GM12878 (cell line): ENCODE measurements around the gene TSPYL6. TPM values are rescaled to one million over a fixed set of nuclear protein-coding genes. Genes with fewer than 3 reads are reported as not detected.
A peak's percentile ranks its signal among the peaks of the same experiment; 100 is the strongest.

Experiments used
- CEBPB ChIP-seq, 2 experiments: fragments of 150-350 bp in 1 of 2; IDR thresholded peaks; 2 replicates each; pipeline ENCODE4 v1.6.1; 2012 to 2014; ENCODE audit warnings: low read depth in 2 of 2, low read length in 2 of 2, borderline replicate concordance in 1 of 2, inconsistent platforms in 1 of 2
- EP300 ChIP-seq, 2 experiments: fragments of 150-350 bp in 1 of 2; IDR thresholded peaks; 2 replicates each; pipeline ENCODE4 v1.6.1; 2011 to 2012; ENCODE audit warnings: low read depth in 2 of 2, low read length in 2 of 2, borderline replicate concordance in 1 of 2, improper control_type of control experiment in 1 of 2, inconsistent platforms in 1 of 2; ENCODE audit not compliant: control insufficient read depth in 1 of 2
- MYC ChIP-seq: IDR thresholded peaks from 2 replicates; pipeline ENCODE4 v1.6.1; 2011; ENCODE audit warnings: mild to moderate bottlenecking, low read length, moderate library complexity, inconsistent platforms; ENCODE audit not compliant: insufficient read depth, insufficient replicate concordance, insufficient read length, severe bottlenecking
- SIX5 ChIP-seq: IDR thresholded peaks from 2 replicates; pipeline ENCODE4 v1.6.1; 2011; ENCODE audit warnings: mild to moderate bottlenecking, low read depth, low read length, moderate library complexity; ENCODE audit not compliant: severe bottlenecking
- SMC3 ChIP-seq: IDR thresholded peaks from 2 replicates; pipeline ENCODE4 v1.6.1; 2011; ENCODE audit warnings: low read length, improper control_type of control experiment, borderline replicate concordance
- polyA plus RNA-seq, 11 experiments: library from polyadenylated mRNA; depleted of rRNA in 4 of 11; unstranded in 6 of 11; stranded (reverse) in 5 of 11; fragments of >200 nt; fragmentation: Nextera tagmentation in 4 of 11; fragmentation: Illumina TruSeq in 1 of 11; extraction: Ambion mirVana in 4 of 11; extraction: Trizol in 1 of 11; gene quantifications; 1 replicate in 1 of 11; 2 replicates in 10 of 11; pipeline versions ENCODE4 v1.2.1 to v1.2.3, GENCODE V29; 2011 to 2016; ENCODE audit warnings: inconsistent platforms in 2 of 11, missing spikeins in 2 of 11, low read depth in 1 of 11
- total RNA-seq, 4 experiments: library from RNA; depleted of rRNA in 3 of 4; stranded (reverse); fragments of >200 nt in 3 of 4; fragmentation: Illumina TruSeq in 1 of 4; extraction: Trizol in 1 of 4; gene quantifications; 2 replicates each; pipeline versions ENCODE4 v1.2.1 to v1.2.3, GENCODE V29; 2013 to 2021
- TF ChIP-seq, protein P1 (sequence below): fragments of 450-650 bp; IDR thresholded peaks from 2 replicates; pipeline ENCODE4 v1.6.1; 2017; ENCODE audit warnings: mild to moderate bottlenecking, moderate library complexity
- TF ChIP-seq, protein P2 (sequence below), 3 experiments: IDR thresholded peaks in 2 of 3; conservative IDR thresholded peaks in 1 of 3; 2 replicates each; pipeline ENCODE4 v1.5.1; 2011; ENCODE audit warnings: low read depth in 3 of 3, low read length in 3 of 3, mild to moderate bottlenecking in 3 of 3, control low read depth in 2 of 3, moderate library complexity in 2 of 3, inconsistent platforms in 1 of 3, mixed read lengths in 1 of 3; ENCODE audit not compliant: control insufficient read depth in 2 of 3, insufficient read depth in 1 of 3; ENCODE audit errors: extremely low read depth in 1 of 3
- TF ChIP-seq, protein P3 (sequence below): IDR thresholded peaks from 2 replicates; pipeline ENCODE4 v1.6.1; 2011; ENCODE audit warnings: borderline replicate concordance, low read depth, mild to moderate bottlenecking, moderate library complexity, mixed read lengths, low read length; ENCODE audit not compliant: insufficient read depth; ENCODE audit errors: extremely low read length
- TF ChIP-seq, protein P4 (sequence below): fragments of 450-650 bp; IDR thresholded peaks from 2 replicates; pipeline ENCODE4 v1.6.1; 2018; ENCODE audit warnings: borderline replicate concordance, mild to moderate bottlenecking; ENCODE audit not compliant: partially characterized antibody

TSPYL6 gene
- total and polyA plus RNA-seq, 10 of the 15 experiments (the other 5 are each of a cell fraction or from before 2014, with no cell fraction given): not detected

DNA sequence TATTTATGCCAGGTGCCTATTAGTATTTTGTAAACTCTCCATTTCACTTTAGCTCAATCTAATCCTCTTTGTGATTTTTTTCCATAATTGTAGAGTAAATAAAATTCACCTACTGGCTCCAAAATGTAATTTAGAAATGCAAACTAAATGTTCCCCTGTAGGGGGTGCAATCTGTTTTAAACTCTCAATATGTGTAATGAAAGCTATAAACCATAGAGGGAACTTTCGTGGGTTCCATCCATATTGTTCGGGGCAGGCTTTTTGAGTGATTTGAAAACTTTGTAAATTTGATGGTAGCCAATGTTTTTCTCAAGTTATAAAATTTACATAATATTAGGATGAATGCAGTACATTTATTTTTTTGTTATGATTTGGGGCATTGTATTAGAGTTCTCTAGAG is 49.4 kb downstream of the TSPYL6 start (continued):
- no peak for TF ChIP-seq CEBPB (IDR thresholded peaks at IDR 0.05; ENCODE audit: borderline replicate concordance in 1 of 2, low read depth in 2 of 2, low read length in 2 of 2)
- no peak for TF ChIP-seq SIX5
- TF ChIP-seq EP300 (IDR thresholded peaks at IDR 0.05; ENCODE audit: borderline replicate concordance in 1 of 2, control insufficient read depth in 1 of 2, low read depth in 2 of 2, low read length in 2 of 2): no peak
- TF ChIP-seq, protein P1, sequence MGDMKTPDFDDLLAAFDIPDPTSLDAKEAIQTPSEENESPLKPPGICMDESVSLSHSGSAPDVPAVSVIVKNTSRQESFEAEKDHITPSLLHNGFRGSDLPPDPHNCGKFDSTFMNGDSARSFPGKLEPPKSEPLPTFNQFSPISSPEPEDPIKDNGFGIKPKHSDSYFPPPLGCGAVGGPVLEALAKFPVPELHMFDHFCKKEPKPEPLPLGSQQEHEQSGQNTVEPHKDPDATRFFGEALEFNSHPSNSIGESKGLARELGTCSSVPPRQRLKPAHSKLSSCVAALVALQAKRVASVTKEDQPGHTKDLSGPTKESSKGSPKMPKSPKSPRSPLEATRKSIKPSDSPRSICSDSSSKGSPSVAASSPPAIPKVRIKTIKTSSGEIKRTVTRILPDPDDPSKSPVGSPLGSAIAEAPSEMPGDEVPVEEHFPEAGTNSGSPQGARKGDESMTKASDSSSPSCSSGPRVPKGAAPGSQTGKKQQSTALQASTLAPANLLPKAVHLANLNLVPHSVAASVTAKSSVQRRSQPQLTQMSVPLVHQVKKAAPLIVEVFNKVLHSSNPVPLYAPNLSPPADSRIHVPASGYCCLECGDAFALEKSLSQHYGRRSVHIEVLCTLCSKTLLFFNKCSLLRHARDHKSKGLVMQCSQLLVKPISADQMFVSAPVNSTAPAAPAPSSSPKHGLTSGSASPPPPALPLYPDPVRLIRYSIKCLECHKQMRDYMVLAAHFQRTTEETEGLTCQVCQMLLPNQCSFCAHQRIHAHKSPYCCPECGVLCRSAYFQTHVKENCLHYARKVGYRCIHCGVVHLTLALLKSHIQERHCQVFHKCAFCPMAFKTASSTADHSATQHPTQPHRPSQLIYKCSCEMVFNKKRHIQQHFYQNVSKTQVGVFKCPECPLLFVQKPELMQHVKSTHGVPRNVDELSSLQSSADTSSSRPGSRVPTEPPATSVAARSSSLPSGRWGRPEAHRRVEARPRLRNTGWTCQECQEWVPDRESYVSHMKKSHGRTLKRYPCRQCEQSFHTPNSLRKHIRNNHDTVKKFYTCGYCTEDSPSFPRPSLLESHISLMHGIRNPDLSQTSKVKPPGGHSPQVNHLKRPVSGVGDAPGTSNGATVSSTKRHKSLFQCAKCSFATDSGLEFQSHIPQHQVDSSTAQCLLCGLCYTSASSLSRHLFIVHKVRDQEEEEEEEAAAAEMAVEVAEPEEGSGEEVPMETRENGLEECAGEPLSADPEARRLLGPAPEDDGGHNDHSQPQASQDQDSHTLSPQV: 0 out of 2 replicates have a peak, but pooled peaks have one; percentile 32
- peak; percentile 39; the same call in 1 of the 2 replicates for TF ChIP-seq SMC3
- TF ChIP-seq, protein P2, sequence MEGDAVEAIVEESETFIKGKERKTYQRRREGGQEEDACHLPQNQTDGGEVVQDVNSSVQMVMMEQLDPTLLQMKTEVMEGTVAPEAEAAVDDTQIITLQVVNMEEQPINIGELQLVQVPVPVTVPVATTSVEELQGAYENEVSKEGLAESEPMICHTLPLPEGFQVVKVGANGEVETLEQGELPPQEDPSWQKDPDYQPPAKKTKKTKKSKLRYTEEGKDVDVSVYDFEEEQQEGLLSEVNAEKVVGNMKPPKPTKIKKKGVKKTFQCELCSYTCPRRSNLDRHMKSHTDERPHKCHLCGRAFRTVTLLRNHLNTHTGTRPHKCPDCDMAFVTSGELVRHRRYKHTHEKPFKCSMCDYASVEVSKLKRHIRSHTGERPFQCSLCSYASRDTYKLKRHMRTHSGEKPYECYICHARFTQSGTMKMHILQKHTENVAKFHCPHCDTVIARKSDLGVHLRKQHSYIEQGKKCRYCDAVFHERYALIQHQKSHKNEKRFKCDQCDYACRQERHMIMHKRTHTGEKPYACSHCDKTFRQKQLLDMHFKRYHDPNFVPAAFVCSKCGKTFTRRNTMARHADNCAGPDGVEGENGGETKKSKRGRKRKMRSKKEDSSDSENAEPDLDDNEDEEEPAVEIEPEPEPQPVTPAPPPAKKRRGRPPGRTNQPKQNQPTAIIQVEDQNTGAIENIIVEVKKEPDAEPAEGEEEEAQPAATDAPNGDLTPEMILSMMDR (IDR thresholded peaks at IDR 0.05 in 2 of 3, conservative IDR thresholded peaks at IDR 0.05 in 1 of 3; ENCODE audit: control insufficient read depth in 2 of 3, extremely low read depth in 1 of 3, insufficient read depth in 1 of 3, low read depth in 3 of 3, low read length in 3 of 3): peak; percentile 39 to 50 (median 45); a peak in 4 of 6 replicates
- TF ChIP-seq, protein P3, sequence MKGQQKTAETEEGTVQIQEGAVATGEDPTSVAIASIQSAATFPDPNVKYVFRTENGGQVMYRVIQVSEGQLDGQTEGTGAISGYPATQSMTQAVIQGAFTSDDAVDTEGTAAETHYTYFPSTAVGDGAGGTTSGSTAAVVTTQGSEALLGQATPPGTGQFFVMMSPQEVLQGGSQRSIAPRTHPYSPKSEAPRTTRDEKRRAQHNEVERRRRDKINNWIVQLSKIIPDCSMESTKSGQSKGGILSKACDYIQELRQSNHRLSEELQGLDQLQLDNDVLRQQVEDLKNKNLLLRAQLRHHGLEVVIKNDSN: no peak
- no peak for TF ChIP-seq MYC
- TF ChIP-seq, protein P4, sequence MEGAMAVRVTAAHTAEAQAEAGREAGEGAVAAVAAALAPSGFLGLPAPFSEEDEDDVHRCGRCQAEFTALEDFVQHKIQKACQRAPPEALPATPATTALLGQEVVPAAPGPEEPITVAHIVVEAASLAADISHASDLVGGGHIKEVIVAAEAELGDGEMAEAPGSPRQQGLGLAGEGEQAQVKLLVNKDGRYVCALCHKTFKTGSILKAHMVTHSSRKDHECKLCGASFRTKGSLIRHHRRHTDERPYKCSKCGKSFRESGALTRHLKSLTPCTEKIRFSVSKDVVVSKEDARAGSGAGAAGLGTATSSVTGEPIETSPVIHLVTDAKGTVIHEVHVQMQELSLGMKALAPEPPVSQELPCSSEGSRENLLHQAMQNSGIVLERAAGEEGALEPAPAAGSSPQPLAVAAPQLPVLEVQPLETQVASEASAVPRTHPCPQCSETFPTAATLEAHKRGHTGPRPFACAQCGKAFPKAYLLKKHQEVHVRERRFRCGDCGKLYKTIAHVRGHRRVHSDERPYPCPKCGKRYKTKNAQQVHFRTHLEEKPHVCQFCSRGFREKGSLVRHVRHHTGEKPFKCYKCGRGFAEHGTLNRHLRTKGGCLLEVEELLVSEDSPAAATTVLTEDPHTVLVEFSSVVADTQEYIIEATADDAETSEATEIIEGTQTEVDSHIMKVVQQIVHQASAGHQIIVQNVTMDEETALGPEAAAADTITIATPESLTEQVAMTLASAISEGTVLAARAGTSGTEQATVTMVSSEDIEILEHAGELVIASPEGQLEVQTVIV: no peak
- TF ChIP-seq, all 136 proteins: peak for 4
